ENCODE data around the gene FFAR1.

DNA sequence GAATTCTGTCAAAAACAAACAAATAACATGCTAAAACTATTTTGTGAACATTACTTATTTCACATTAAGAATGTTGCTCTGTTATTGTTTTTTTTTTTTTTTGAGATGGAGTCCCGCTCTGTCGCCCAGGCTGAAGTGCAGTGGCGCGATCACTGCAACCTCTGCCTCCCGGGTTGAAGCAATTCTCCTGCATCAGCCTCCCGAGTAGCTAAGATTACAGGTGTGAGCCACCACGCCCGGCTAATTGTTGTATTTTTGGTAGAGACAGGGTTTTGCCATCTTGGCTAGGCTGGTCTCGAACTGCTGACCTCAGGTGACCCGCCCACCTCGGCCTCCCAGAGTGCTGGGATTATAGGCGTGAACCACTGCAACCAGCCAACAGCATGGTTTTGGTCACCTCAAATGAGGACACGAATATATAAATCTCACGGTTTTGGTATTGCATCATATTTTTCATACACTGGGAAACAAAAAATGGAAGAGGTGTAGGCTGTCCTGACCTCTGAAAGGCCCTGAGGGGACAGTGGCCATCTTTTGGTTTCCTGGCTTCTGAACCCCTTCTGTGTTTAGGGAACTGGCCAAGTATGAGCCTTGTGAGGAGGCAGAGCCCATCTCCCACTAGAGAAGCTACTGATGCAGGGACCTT, 48.7 kb downstream of the FFAR1 start:
- TF ChIP-seq, protein P1, sequence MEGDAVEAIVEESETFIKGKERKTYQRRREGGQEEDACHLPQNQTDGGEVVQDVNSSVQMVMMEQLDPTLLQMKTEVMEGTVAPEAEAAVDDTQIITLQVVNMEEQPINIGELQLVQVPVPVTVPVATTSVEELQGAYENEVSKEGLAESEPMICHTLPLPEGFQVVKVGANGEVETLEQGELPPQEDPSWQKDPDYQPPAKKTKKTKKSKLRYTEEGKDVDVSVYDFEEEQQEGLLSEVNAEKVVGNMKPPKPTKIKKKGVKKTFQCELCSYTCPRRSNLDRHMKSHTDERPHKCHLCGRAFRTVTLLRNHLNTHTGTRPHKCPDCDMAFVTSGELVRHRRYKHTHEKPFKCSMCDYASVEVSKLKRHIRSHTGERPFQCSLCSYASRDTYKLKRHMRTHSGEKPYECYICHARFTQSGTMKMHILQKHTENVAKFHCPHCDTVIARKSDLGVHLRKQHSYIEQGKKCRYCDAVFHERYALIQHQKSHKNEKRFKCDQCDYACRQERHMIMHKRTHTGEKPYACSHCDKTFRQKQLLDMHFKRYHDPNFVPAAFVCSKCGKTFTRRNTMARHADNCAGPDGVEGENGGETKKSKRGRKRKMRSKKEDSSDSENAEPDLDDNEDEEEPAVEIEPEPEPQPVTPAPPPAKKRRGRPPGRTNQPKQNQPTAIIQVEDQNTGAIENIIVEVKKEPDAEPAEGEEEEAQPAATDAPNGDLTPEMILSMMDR (IDR thresholded peaks at IDR 0.05): no peak
- no peak for TF ChIP-seq POLR2A (IDR thresholded peaks at IDR 0.05)
- TF ChIP-seq EP300 (IDR thresholded peaks at IDR 0.05): no peak

All from gastroesophageal sphincter (tissue), 3 donors.